A673 (cell line): Measurements from ENCODE around the gene SMAD6. TPM values are rescaled to one million over a fixed set of nuclear protein-coding genes. Genes with fewer than 3 reads are reported as not detected.

Experiments
- BruUV-seq: library from RNA; stranded (reverse); fragments of 400-500 nt; replicated peaks from 2 replicates; lab custom pipeline; 2021; lab: Mats Ljungman, UMichigan
- CTCF ChIA-PET: fragments of 300-600 bp; sonication (Branson Sonifier 250); formaldehyde crosslinking; loops from one replicate; lab custom pipeline; 2022; ENCODE audit warnings: antibody characterized with exemption; lab: Charles Lee
- POLR2A ChIA-PET: fragments of 300-600 bp; sonication (Branson Sonifier 250); formaldehyde crosslinking; loops from one replicate; lab custom pipeline; 2022; ENCODE audit warnings: antibody characterized with exemption; ENCODE audit not compliant: low non-redundant PET; lab: Charles Lee
- DNase-seq: peaks from one replicate; pipeline ENCODE4 v3.0.0-alpha.2; 2015; ENCODE audit warnings: low spot score
- H3K27ac ChIP-seq: fragments of 200-600 bp; sonication (generic); 2 replicates; pipeline ENCODE4 v1.5.1; 2016; ENCODE audit warnings: mixed run types, low read depth, mild to moderate bottlenecking, mixed read lengths, antibody characterized with exemption, low read length; ENCODE audit not compliant: poor library complexity, severe bottlenecking
- H3K27me3 ChIP-seq: fragments of 200-600 bp; sonication (generic); replicated peaks from 2 replicates; pipeline ENCODE4 v1.6.1; 2017; ENCODE audit warnings: mixed run types, low read depth, mild to moderate bottlenecking, mixed read lengths, antibody characterized with exemption, low read length; ENCODE audit not compliant: insufficient read depth, poor library complexity
- H3K36me3 ChIP-seq: fragments of 200-600 bp; sonication (generic); 2 replicates; pipeline ENCODE4 v1.6.1; 2016; ENCODE audit warnings: mixed run types, mild to moderate bottlenecking, mixed read lengths, antibody characterized with exemption, low read length; ENCODE audit not compliant: insufficient read depth, poor library complexity, severe bottlenecking
- H3K4me1 ChIP-seq: fragments of 200-600 bp; sonication (generic); 2 replicates; pipeline ENCODE4 v1.6.1; 2017; ENCODE audit warnings: mixed run types, mild to moderate bottlenecking, mixed read lengths, antibody characterized with exemption, low read length; ENCODE audit not compliant: insufficient read depth, poor library complexity, severe bottlenecking
- H3K4me3 ChIP-seq: fragments of 200-600 bp; sonication (generic); 2 replicates; pipeline ENCODE4 v1.5.1; 2016; ENCODE audit warnings: low read depth, mixed run types, mild to moderate bottlenecking, mixed read lengths, low read length; ENCODE audit not compliant: poor library complexity, severe bottlenecking
- H3K9me3 ChIP-seq: fragments of 200-600 bp; sonication (generic); 2 replicates; pipeline ENCODE4 v1.6.1; 2016; ENCODE audit warnings: mixed run types, low read depth, mild to moderate bottlenecking, mixed read lengths, antibody characterized with exemption, low read length; ENCODE audit not compliant: poor library complexity, severe bottlenecking
- EZH2 ChIP-seq: fragments of 200-600 bp; sonication (generic); IDR thresholded peaks from 2 replicates; pipeline ENCODE4 v1.6.1; 2017; ENCODE audit warnings: borderline replicate concordance, low read depth, mild to moderate bottlenecking, mixed read lengths, antibody characterized with exemption, low read length; ENCODE audit not compliant: poor library complexity, severe bottlenecking
- intact Hi-C: fragments of 100-400 bp; cut with micrococcal nuclease; formaldehyde crosslinking; loops from one replicate; pipeline ENCODE4 v1.10.0; 2022; ENCODE audit not compliant: unreplicated experiment
- total RNA-seq: library from RNA; stranded (reverse); gene quantifications from 2 replicates; pipeline ENCODE4 v1.2.3, GENCODE V29; 2021
- TF ChIP-seq, protein P1 (sequence below): fragments of 300-800, 200-600 bp; sonication (generic); conservative IDR thresholded peaks from 2 replicates; pipeline ENCODE4 v1.5.1; 2017; ENCODE audit warnings: low read depth, mild to moderate bottlenecking, antibody characterized with exemption, low read length, moderate library complexity, mixed read lengths

Gene SMAD6
- total RNA-seq, 1 experiment from 2014 or later, result 63.9 TPM

DNA sequence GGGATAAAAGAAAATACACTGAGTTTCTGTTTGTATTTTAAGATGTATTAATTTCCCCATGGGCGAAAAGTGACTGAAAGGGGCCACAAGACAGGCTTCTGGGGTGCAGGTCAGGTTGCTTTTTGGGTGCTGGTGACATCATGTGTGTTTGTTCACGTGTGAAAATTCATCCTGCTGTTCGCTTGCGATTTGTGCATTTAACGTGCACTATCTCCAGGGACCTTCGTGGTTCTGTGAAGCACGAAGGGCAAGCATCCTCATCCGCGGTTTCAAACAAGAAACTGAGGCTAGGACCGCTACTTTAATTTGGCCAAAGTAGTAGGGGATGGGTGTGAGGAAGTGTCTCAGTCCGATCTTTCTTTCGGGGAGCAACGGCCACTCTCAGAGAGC lies 1.6 kb upstream of the SMAD6 start:
- no TSS peak for BruUV-seq
- intact Hi-C loops, result loop anchor here (2.0 to 5.0 kb wide), 3 partner anchors 44 to 98 kb away; no protein-coding TSS in a partner anchor
- H3K27ac ChIP-seq, result peak overlapping the region; percentile 59
- no peaks in the 10 kb centered on the region for H3K27me3 ChIP-seq
- peak overlapping the region; percentile 63 for H3K4me3 ChIP-seq
- H3K4me1 ChIP-seq, result peaks cover 21% of the 10 kb centered on the region
- peak; percentile 35 for DNase-seq
- no peak for TF ChIP-seq EZH2
- TF ChIP-seq, protein P1, sequence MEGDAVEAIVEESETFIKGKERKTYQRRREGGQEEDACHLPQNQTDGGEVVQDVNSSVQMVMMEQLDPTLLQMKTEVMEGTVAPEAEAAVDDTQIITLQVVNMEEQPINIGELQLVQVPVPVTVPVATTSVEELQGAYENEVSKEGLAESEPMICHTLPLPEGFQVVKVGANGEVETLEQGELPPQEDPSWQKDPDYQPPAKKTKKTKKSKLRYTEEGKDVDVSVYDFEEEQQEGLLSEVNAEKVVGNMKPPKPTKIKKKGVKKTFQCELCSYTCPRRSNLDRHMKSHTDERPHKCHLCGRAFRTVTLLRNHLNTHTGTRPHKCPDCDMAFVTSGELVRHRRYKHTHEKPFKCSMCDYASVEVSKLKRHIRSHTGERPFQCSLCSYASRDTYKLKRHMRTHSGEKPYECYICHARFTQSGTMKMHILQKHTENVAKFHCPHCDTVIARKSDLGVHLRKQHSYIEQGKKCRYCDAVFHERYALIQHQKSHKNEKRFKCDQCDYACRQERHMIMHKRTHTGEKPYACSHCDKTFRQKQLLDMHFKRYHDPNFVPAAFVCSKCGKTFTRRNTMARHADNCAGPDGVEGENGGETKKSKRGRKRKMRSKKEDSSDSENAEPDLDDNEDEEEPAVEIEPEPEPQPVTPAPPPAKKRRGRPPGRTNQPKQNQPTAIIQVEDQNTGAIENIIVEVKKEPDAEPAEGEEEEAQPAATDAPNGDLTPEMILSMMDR, result no peak
- no peaks in the 10 kb centered on the region for H3K9me3 ChIP-seq
- H3K36me3 ChIP-seq, result no peaks in the 10 kb centered on the region
- ChIA-PET CTCF (interaction anchor here (0.7 kb wide), 1 partner anchor 154 kb away, joined by 4 read pairs; no protein-coding TSS in a partner anchor), POLR2A (no interaction called here)

DNA sequence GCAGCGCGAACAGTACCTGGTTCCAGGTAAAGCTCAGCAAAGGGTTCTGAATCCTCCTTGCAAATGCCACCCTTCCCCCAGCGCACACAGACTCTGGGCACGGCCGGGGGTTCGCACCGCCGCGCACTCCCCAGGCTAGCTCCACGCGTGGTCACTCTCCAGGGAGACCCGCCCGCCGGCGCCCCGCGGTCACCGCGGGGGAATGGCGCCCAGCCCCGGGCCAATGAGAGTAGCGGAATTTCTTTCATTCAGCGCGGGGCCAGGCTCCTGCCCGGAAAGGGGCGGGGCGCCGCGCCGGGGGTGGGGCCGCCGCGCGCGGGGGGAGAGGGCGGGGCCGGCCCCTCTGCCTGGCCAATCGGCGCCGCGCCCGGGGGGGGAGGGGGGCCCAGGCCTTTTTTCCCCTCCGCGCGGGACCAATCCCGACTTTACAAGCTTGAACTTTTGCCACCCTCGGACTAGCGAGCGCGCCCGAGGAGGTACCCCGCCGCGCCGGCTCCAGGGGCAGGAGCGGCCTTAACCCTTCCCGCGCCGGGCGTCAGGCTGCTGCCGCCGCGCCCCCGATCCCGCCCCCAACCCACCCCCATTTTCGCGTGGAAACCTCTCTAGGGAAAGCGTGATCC lies 1.1 kb upstream of the SMAD6 start:
- Histone ChIP-seq H3K4me1 (peaks cover 26% of the 10 kb centered on the region), H3K27ac (peak overlapping the region; percentile 82), H3K36me3 (no peaks in the 10 kb centered on the region), H3K27me3 (no peaks in the 10 kb centered on the region), H3K4me3 (peak overlapping the region; percentile 63), H3K9me3 (no peaks in the 10 kb centered on the region)
- intact Hi-C loops, result loop anchor here (2.0 to 5.0 kb wide), 3 partner anchors 44 to 99 kb away; no protein-coding TSS in a partner anchor
- ChIA-PET CTCF (interaction anchor here (0.6 to 0.7 kb wide), 2 partner anchors 20 to 153 kb away, joined by 4 read pairs; no protein-coding TSS in a partner anchor), POLR2A (no interaction called here)
- no TSS peak for BruUV-seq
- peak; percentile 97 for DNase-seq
- TF ChIP-seq EZH2, result no peak
- TF ChIP-seq, protein P1, result no peak

DNA sequence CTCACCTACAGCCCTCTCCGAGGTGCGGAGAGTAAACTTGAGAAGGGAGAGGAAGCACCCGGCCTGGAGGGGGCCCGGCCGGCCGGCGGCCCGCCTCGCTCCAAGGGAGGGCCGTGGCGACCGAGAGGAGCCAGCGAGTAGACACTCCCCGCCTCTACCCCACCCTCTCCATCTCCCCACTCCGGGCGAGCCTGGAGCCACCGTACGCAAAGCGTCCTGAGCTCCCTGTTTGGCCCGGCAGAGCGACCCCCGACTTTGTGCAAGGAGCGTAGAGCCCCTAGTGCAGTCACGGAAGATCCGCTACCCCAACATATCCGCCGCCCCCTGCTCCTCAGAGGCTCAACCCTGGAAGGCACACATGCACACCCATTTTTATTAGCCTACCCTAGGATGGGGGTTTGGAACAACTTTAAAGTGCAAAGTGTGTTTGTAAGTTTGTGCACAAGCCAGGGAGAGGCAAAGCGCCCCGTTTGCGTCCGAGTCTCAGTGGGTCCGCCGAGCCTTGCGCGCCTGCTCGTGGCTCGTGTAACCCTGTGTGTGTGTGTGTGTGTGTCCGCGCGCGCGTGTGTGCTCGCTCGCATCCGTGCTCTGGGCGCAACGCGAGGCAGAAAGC lies 508 bp upstream of the SMAD6 start:
- Histone ChIP-seq H3K4me3 (peak overlapping the region; percentile 63), H3K27me3 (no peaks in the 10 kb centered on the region), H3K9me3 (no peaks in the 10 kb centered on the region), H3K27ac (peak overlapping the region; percentile 82), H3K36me3 (no peaks in the 10 kb centered on the region), H3K4me1 (peaks cover 32% of the 10 kb centered on the region)
- intact Hi-C loops, result loop anchor here (2.0 to 5.0 kb wide), 5 partner anchors 45 to 149 kb away; no protein-coding TSS in a partner anchor
- peak; percentile 84 for DNase-seq
- BruUV-seq, result no TSS peak
- POLR2A ChIA-PET, result no interaction called here
- TF ChIP-seq, protein P1, result no peak
- TF ChIP-seq EZH2, result no peak
- CTCF ChIA-PET, result interaction anchor here (0.5 to 1.7 kb wide), 3 partner anchors 21 to 1713 kb away, joined by 4 to 9 read pairs (median 9); no protein-coding TSS in a partner anchor
